Colonic mucosa (tissue), 4 donors: Measurements from ENCODE around the gene PTMA. TPM values are rescaled to one million over a fixed set of nuclear protein-coding genes. Genes with fewer than 3 reads are reported as not detected.
A peak's percentile ranks its signal among the peaks of the same experiment; 100 is the strongest.

Experiments used
- DNase-seq: peaks from one replicate; pipeline ENCODE4 v3.0.0-alpha.2; 2020
- H3K27ac ChIP-seq: fragments of 200-600 bp; one replicate; pipeline ENCODE4 v1.8.0; 2021
- H3K27me3 ChIP-seq: fragments of 200-600 bp; one replicate; pipeline ENCODE4 v1.8.0; 2021
- H3K36me3 ChIP-seq: fragments of 200-600 bp; one replicate; pipeline ENCODE4 v1.8.0; 2021
- H3K4me1 ChIP-seq: fragments of 200-600 bp; one replicate; pipeline ENCODE4 v1.8.0; 2021; ENCODE audit warnings: mild to moderate bottlenecking
- H3K4me3 ChIP-seq: fragments of 200-600 bp; one replicate; pipeline ENCODE4 v1.8.0; 2021
- H3K9ac ChIP-seq, 2 donors: one replicate each; pipeline ENCODE4 v1.7.0; 2013; ENCODE audit warnings: control low read depth in 2 of 2, low read depth in 2 of 2, low read length in 2 of 2
- H3K9me3 ChIP-seq: fragments of 200-600 bp; one replicate; pipeline ENCODE4 v1.8.0; 2021
- intact Hi-C: fragments of 100-400 bp; cut with DNase I; formaldehyde crosslinking; loops from one replicate; pipeline ENCODE4 v1.14.1; 2022
- total RNA-seq, 2 donors: library from RNA; stranded (reverse); fragmentation: NEBNext Ultra II Directional in 1 of 2; extraction: Animal tissue kit (Norgen Biotek cat#: 25700) in 1 of 2; gene quantifications; one replicate each; pipeline ENCODE4 v1.2.1, GENCODE V29; 2021
- TF ChIP-seq, protein P1 (sequence below): fragments of 200-600 bp; IDR thresholded peaks from one replicate; pipeline ENCODE4 v1.8.0; 2022; ENCODE audit warnings: antibody characterized with exemption, mild to moderate bottlenecking
- donor health status: healthy.
- donor health status: DM: no; HTN: no; CAD: no.
- donor health status: DM: no; HTN: no; CAD: no.

The PTMA gene
- total RNA-seq, 2 donors from 2014 or later = 1,195 to 1,836 TPM

- intact Hi-C loops = no loop called here
- H3K27me3 ChIP-seq = no peaks in the 10 kb centered on the region
- H3K9me3 ChIP-seq = no peaks in the 10 kb centered on the region
- H3K4me3 ChIP-seq = peak overlapping the region; percentile 5
- peaks cover 27% of the 10 kb centered on the region for H3K4me1 ChIP-seq
- H3K27ac ChIP-seq = peak overlapping the region; percentile 95
- peak; percentile 89 for DNase-seq
- peak overlapping the region; percentile 72 to 84 for H3K9ac ChIP-seq
- TF ChIP-seq, protein P1, sequence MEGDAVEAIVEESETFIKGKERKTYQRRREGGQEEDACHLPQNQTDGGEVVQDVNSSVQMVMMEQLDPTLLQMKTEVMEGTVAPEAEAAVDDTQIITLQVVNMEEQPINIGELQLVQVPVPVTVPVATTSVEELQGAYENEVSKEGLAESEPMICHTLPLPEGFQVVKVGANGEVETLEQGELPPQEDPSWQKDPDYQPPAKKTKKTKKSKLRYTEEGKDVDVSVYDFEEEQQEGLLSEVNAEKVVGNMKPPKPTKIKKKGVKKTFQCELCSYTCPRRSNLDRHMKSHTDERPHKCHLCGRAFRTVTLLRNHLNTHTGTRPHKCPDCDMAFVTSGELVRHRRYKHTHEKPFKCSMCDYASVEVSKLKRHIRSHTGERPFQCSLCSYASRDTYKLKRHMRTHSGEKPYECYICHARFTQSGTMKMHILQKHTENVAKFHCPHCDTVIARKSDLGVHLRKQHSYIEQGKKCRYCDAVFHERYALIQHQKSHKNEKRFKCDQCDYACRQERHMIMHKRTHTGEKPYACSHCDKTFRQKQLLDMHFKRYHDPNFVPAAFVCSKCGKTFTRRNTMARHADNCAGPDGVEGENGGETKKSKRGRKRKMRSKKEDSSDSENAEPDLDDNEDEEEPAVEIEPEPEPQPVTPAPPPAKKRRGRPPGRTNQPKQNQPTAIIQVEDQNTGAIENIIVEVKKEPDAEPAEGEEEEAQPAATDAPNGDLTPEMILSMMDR = peak; percentile 33
- no peaks in the 10 kb centered on the region for H3K36me3 ChIP-seq
Measured at GRCh38 chr2:231672617-231673347, 35.5 kb upstream of the PTMA start.

DNA sequence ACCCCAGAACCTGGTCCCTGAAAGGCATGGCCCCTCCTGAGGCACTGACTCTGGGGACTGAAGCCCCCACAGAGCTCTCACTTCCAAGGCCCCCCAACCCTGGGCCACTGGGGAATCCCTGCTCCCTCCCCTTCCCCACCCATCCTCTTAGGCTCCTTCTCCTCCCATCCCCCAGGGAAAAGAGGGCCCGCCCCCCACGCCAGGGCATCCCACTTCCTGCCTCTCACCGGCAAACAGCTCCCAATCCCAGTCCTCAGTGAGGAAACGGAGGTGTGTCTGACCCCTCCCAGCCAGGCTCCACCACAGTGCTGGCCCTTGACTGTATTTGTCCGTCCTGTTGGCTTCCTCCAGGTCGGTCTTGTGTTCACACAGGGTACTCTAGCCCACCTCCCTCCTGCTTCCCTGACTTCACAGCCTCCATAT lies 35.0 kb upstream of the PTMA start:
- H3K27ac ChIP-seq = peak overlapping the region; percentile 95
- TF ChIP-seq, protein P1 = no peak
- peak overlapping the region; percentile 5 for H3K4me3 ChIP-seq
- intact Hi-C loops = no loop called here
- H3K27me3 ChIP-seq = no peaks in the 10 kb centered on the region
- H3K9ac ChIP-seq = peak overlapping the region; percentile 72 to 84
- H3K36me3 ChIP-seq = no peaks in the 10 kb centered on the region
- H3K4me1 ChIP-seq = peaks cover 27% of the 10 kb centered on the region
- H3K9me3 ChIP-seq = no peaks in the 10 kb centered on the region
- DNase-seq = peak; percentile 96

- Histone ChIP-seq H3K4me3 (no peak overlapping the region), H3K9me3 (no peaks in the 10 kb centered on the region), H3K9ac (peak overlapping the region; percentile 64 to 84), H3K36me3 (no peaks in the 10 kb centered on the region), H3K4me1 (peaks cover 27% of the 10 kb centered on the region), H3K27me3 (no peaks in the 10 kb centered on the region), H3K27ac (peak overlapping the region; percentile 95)
- peak; percentile 85 for DNase-seq
- TF ChIP-seq, protein P1 = peak; percentile 81
- intact Hi-C loops = loop anchor here (2.0 kb wide), 2 partner anchors 26 to 62 kb away; no protein-coding TSS in a partner anchor
Measured at GRCh38 chr2:231674587-231675338, 33.6 kb upstream of the PTMA start.

- Histone ChIP-seq H3K27ac (no peak overlapping the region), H3K4me3 (no peak overlapping the region), H3K9ac (no peak overlapping the region), H3K36me3 (no peaks in the 10 kb centered on the region), H3K27me3 (no peaks in the 10 kb centered on the region), H3K9me3 (no peaks in the 10 kb centered on the region), H3K4me1 (peaks cover 27% of the 10 kb centered on the region)
- intact Hi-C loops = no loop called here
- TF ChIP-seq, protein P1 = no peak
- DNase-seq = no peak
Measured at GRCh38 chr2:231676243-231676642, 32.1 kb upstream of the PTMA start.

GRCh38 chr2:231677632-231678104 lies 30.7 kb upstream of the PTMA start:
- Histone ChIP-seq H3K4me3 (no peak overlapping the region), H3K27ac (no peak overlapping the region), H3K36me3 (no peaks in the 10 kb centered on the region), H3K9ac (peak overlapping the region in 1 of 2 donors; percentile 5), H3K4me1 (peaks cover 18% of the 10 kb centered on the region), H3K27me3 (no peaks in the 10 kb centered on the region), H3K9me3 (no peaks in the 10 kb centered on the region)
- TF ChIP-seq, protein P1 = peak; percentile 80
- intact Hi-C loops = loop anchor here (1.0 kb wide), 1 partner anchor 38 kb away; no protein-coding TSS in a partner anchor
- peak; percentile 94 for DNase-seq
